T47D (cell line): ENCODE measurements around the gene ANXA3.

Source experiments
- DNase-seq, 2 experiments: peaks; one replicate each; pipeline versions ENCODE4 v3.0.0 to v3.0.0-alpha.2; 2011 to 2012; ENCODE audit warnings: low read depth in 1 of 2, low spot score in 1 of 2
- JUND ChIP-seq: IDR thresholded peaks from 2 replicates; pipeline ENCODE4 v1.6.1; 2012; ENCODE audit warnings: low read depth
- in situ Hi-C: cut with HindIII; loops from 2 replicates; pipeline ENCODE4 v1.10.0; 2016; ENCODE audit warnings: low sequenced_read_pairs, low pct_unique_long_range_greater_than_20kb

ANXA3 gene

DNA sequence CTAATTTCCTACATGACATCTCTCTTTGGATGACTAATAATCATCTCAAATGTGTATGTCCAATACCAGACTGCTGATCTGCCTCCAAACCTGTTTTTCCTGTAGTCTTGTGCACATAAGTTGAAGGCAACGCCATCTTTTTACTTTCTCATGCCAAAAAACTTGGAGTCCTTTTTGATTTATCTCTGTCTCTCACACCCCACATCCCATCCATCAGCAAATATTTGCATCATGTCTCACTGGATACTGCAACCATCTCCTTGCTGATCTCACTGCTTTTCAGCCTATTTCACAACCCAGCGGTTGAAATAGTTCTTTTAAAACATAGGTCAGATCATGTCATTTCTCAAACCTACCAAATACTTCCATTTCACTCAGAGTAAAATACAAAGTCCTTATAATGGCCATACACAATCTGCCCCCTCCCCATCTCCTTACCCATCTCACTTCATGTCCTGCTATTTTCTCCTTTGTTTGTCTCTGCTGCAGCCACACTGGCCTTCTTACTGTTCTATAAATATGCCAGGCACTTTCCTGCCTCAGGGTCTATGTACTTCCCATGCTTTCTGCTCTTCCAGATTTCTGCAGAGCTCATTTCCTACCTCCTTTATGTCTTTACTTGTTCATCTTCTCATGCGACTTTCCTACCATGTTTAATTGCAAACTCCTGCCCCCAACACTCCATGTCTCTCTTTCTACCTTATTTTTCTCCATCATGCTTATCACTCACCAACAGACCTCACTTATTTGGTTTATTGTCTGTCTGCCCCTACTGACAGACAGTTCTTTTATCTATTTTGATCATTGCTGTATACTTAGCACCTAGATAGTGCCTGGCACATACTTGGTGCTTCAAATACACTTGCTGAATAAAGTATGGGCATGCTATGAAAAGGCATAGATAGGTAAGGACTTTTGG is 98.8 kb downstream of the ANXA3 start:
- peak in 1 of 2 experiments; percentile 51 for DNase-seq
- in situ Hi-C loops: no loop called here
- no peak for TF ChIP-seq JUND

DNA sequence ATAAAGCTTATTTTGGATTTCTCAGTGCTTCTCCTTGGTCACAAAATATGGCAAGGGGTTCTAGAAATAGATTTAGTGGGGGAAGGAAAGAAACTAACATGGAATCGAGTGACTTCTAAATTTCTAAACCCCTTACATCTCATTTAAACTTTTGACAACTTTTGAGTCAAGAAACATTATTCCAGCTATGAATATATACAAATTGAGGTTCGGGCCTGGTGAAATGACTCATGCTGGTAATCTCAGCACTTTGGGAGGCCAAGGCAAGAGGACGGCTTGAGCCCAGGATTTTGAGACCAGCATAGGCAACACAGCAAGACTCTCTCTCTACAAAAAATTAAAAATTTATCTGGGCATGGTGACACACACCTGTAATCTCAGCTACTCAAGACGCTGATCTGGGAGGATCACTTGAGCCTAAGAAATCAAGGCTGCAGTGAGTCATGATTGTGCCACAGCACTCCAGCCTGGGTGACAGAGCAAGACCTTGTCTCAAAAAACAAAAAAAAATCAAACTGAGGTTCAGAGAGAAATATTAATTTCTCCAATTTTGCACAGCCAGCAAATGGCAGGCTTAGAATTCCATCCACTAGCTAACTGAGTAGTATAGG is 99.8 kb downstream of the ANXA3 start:
- DNase-seq: no peak
- in situ Hi-C loops: no loop called here
- no peak for TF ChIP-seq JUND

DNA sequence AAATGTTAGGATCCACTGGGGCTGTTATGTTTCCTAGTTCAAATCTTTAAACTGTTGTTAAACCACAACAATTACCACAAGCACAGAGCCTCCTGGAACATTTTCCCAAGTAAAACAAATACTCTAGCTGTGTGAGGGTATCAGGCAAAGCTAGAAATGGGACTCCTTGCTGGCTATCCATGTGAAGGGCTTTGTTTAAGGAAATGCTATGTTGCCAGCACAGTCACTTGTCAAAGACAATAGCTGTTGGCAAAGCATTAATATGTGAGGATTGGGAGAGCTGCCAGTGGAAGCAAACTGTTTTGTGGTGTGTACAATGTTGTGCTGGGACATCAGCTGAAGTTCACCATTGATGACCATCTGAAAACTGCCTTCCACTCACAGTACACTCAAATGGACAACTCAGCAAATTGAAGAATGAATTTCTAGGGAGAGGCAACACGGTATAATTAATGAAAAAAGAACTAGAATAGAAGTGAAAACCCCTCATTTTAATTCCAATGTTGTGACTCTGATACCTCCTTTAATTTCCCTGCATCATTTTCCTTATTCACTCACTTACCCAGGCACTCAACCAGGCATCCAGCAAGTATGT is 100.8 kb downstream of the ANXA3 start:
- TF ChIP-seq JUND: no peak
- in situ Hi-C loops: no loop called here
- DNase-seq: no peak

DNA sequence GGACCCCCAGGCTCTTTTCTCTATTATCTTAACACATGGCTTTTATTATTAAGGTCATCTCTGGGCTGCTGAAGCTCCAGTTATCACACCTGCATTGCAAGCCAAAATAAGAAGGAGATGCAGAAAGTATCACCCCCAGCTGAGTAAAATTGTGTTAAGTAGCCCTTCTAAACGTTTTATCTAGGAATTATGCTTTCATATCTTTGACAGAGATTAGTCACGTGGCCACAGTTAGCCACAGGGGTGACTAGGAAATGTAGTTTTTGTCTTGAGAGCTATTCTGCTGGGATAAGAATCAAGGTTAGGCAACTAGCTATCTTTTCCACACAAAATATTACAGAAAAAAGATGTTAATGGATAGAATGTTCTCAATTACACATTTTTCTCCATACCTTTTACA is 102.1 kb downstream of the ANXA3 start:
- in situ Hi-C loops: no loop called here
- no peak for DNase-seq
- TF ChIP-seq JUND: no peak

DNA sequence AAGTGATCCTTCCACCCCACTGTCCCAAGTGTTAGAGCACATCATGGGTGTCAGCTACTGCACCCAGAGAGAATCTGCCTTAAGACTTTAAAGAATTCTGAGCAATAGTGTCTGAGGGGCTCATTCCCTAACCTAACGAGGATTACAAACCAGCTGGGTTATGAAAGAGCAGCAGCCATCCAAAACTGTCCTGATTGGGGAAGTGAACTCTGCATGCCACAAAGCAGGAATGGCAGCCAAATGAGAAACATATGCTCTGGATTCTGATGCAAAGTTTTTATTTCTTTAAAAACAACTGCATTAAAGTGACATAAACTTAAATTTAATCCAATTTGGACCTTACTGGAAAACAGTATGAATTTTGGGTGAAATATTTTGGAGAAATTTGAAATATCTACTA is 103.2 kb downstream of the ANXA3 start:
- TF ChIP-seq JUND: no peak
- no peak for DNase-seq
- in situ Hi-C loops: no loop called here

DNA sequence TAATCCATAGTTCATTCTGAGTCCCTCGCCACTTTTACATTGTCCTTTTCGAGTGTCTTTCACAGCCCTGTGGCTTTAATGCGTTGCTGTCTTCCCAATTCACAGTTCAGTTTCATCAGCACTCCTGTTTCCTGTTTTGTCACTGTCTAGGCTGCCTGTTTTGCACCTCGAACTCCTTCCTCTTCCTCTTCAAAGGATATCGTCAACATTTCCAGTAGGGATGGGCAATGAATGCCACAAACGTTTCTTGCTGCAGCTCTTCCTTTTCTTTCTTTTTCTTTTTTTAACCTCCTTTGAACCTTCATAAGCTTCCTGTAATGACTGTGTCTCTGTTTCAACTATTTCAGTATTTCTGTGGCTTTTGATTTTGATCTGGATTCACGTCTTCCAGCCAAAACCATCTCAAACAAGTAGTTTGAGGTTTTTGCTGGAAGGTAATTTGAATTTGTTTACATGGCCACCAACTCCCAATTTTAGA is 105.4 kb downstream of the ANXA3 start:
- in situ Hi-C loops: no loop called here
- TF ChIP-seq JUND: no peak
- no peak for DNase-seq

DNA sequence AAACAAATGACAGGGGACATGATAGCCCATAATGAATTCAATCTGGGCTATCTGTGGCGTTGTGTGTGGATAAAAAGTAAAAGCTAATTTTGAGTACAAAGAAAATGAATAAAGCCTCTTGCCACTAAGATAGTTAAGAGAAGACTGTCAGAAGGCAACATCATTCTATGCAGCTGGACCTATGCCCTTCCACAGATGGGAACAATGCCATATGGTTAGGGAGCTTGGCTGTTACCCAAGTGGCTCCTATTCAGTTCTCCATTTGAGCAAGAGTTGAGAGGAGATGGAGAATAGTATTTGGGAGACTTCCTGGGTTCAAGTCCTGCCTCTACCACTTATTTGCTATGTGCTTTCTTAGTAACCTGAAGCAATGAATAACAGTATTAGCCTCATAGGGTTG is 107.7 kb downstream of the ANXA3 start:
- TF ChIP-seq JUND: no peak
- in situ Hi-C loops: no loop called here

DNA sequence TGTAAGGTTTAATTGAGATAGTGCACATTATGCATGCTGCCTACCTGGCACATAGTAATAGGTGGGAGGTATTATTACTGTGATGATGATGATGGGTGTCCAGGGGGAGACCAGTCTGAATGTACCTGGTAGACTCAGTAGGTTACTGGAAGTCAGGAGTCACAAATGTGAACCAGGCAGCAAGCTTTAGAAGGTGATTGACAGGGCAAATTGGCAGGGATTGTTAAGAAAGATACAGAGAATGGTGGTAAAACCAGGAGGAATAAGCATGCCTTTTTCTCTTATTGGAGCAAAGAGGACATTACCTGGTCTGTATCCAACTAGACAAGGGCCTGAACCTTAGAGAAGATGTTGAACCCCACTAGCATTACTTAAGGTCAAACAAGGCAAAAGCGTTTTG is 108.1 kb downstream of the ANXA3 start:
- TF ChIP-seq JUND: no peak
- in situ Hi-C loops: no loop called here

More for the DNA sequence above, 107.7 kb downstream of the ANXA3 start:
- no peak for DNase-seq

More for the DNA sequence above, 108.1 kb downstream of the ANXA3 start:
- no peak for DNase-seq
